SK-N-SH (cell line): ENCODE results near the gene SELENOI.

ENCODE experiments used
- JUND ChIP-seq: IDR thresholded peaks from 2 replicates; pipeline ENCODE4 v1.4.0; 2012
- POLR2AphosphoS5 ChIP-seq: IDR thresholded peaks from 2 replicates; pipeline ENCODE4 v1.6.1; 2012; ENCODE audit warnings: low read depth, low read length
- TF ChIP-seq, protein P1 (sequence below): fragments of 200-600 bp; sonication (generic); IDR thresholded peaks from 2 replicates; pipeline ENCODE4 v1.6.1; 2017; ENCODE audit warnings: antibody characterized with exemption, mild to moderate bottlenecking, moderate library complexity

DNA sequence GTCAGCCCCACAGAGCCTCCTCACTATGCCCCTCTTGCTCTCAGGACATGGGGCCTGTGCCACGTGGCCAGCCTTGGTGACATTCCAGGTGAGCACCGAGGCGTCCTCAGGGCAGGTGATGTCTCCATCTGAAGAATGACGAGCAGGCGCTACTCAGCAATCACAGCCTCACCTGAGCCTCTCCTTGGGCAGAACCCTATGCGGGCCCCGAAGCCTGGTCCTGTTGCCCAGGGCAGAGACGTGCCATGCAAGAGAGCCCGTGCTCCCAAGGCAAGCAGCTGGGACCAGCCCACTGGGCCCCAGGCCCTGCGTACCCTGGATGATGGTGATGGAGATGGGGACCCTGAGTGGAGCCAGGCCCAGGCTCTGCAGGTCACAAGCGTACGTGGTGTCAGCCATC, 32.5 kb upstream of the SELENOI start:
- TF ChIP-seq, protein P1, sequence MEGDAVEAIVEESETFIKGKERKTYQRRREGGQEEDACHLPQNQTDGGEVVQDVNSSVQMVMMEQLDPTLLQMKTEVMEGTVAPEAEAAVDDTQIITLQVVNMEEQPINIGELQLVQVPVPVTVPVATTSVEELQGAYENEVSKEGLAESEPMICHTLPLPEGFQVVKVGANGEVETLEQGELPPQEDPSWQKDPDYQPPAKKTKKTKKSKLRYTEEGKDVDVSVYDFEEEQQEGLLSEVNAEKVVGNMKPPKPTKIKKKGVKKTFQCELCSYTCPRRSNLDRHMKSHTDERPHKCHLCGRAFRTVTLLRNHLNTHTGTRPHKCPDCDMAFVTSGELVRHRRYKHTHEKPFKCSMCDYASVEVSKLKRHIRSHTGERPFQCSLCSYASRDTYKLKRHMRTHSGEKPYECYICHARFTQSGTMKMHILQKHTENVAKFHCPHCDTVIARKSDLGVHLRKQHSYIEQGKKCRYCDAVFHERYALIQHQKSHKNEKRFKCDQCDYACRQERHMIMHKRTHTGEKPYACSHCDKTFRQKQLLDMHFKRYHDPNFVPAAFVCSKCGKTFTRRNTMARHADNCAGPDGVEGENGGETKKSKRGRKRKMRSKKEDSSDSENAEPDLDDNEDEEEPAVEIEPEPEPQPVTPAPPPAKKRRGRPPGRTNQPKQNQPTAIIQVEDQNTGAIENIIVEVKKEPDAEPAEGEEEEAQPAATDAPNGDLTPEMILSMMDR, result no peak
- TF ChIP-seq JUND, result no peak
- no peak for TF ChIP-seq POLR2AphosphoS5
